SU-DHL-6 (cell line): Measurements from ENCODE around the gene TNFRSF21.

ENCODE experiments used
- H2AFZ ChIP-seq: fragments of 200-600 bp; sonication (generic); 2 replicates; pipeline ENCODE4 v1.6.1; 2014; ENCODE audit warnings: low read depth, mild to moderate bottlenecking, moderate library complexity, mixed read lengths, antibody characterized with exemption, low read length; ENCODE audit not compliant: severe bottlenecking
- H3F3A ChIP-seq: fragments of 200-600 bp; shearing (Covaris generic); 2 replicates; pipeline ENCODE4 v1.6.0; 2016; ENCODE audit warnings: antibody characterized with exemption, mild to moderate bottlenecking; ENCODE audit not compliant: insufficient read depth
- H3K27ac ChIP-seq: fragments of 200-600 bp; sonication (generic); 2 replicates; pipeline ENCODE4 v1.5.1; 2016; ENCODE audit warnings: low read depth, mild to moderate bottlenecking, low read length, moderate library complexity, mixed read lengths
- H3K27me3 ChIP-seq: fragments of 200-600 bp; sonication (generic), shearing (Covaris generic); 2 replicates; pipeline ENCODE4 v1.6.0; 2014; ENCODE audit warnings: mild to moderate bottlenecking, low read length
- H3K36me3 ChIP-seq: fragments of 200-600 bp; sonication (generic); 2 replicates; pipeline ENCODE4 v1.6.1; 2014; ENCODE audit warnings: mild to moderate bottlenecking, low read length, mixed read lengths
- H3K4me2 ChIP-seq: fragments of 300-600, 200-600 bp; shearing (Covaris generic), sonication (generic); 2 replicates; pipeline ENCODE4 v1.6.0; 2014; ENCODE audit warnings: low read length, low read depth, mild to moderate bottlenecking; ENCODE audit not compliant: poor library complexity, severe bottlenecking
- H3K4me3 ChIP-seq: fragments of 200-600 bp; sonication (generic); 2 replicates; pipeline ENCODE4 v1.5.1; 2014; ENCODE audit warnings: antibody characterized with exemption, low read length, mild to moderate bottlenecking, mixed read lengths; ENCODE audit not compliant: insufficient read depth, poor library complexity, severe bottlenecking
- H3K79me2 ChIP-seq: fragments of 200-600 bp; sonication (generic); 2 replicates; pipeline ENCODE4 v1.6.1; 2014; ENCODE audit warnings: mild to moderate bottlenecking, low read length, moderate library complexity; ENCODE audit not compliant: insufficient read depth
- H3K9ac ChIP-seq: fragments of 200-600 bp; sonication (generic); 2 replicates; pipeline ENCODE4 v1.7.0; 2014; ENCODE audit warnings: mild to moderate bottlenecking, low read length
- H3K9me2 ChIP-seq: fragments of 200-600 bp; sonication (generic); replicated peaks from 2 replicates; pipeline ENCODE4 v1.6.1; 2014; ENCODE audit warnings: low read length; ENCODE audit not compliant: insufficient read depth
- H3K9me3 ChIP-seq: fragments of 200-600 bp; sonication (generic); 2 replicates; pipeline ENCODE4 v1.6.1; 2014; ENCODE audit warnings: low read length, mixed read lengths; ENCODE audit not compliant: insufficient read depth
- H4K20me1 ChIP-seq: fragments of 200-600 bp; sonication (generic); 2 replicates; pipeline ENCODE4 v1.6.1; 2014; ENCODE audit warnings: low read depth, mild to moderate bottlenecking, antibody characterized with exemption, low read length, moderate library complexity, mixed read lengths
- CTCF ChIP-seq: fragments of 200-600 bp; sonication (generic); IDR thresholded peaks from one replicate; pipeline ENCODE4 v1.5.1; 2017; ENCODE audit warnings: antibody characterized with exemption, mild to moderate bottlenecking, low read length, moderate library complexity; ENCODE audit not compliant: insufficient read depth, poor library complexity, severe bottlenecking
- EZH2phosphoT487 ChIP-seq: fragments of 200-600 bp; sonication (generic), shearing (Covaris generic); conservative IDR thresholded peaks from 2 replicates; pipeline ENCODE4 v1.6.1; 2018; ENCODE audit warnings: mild to moderate bottlenecking, antibody characterized with exemption, low read length, moderate library complexity, mixed read lengths

Gene TNFRSF21

GRCh38 chr6:47343600-47343999 is 33.9 kb upstream of the TNFRSF21 start:
- Histone ChIP-seq H3K9me3 (no peaks in the 10 kb centered on the region), H4K20me1 (no peaks in the 10 kb centered on the region), H3K79me2 (no peaks in the 10 kb centered on the region), H3F3A (no peaks in the 10 kb centered on the region), H3K9me2 (no peaks in the 10 kb centered on the region), H3K27me3 (no peaks in the 10 kb centered on the region), H3K4me2 (no peak overlapping the region), H3K36me3 (no peaks in the 10 kb centered on the region), H3K9ac (no peak overlapping the region), H3K27ac (no peak overlapping the region), H3K4me3 (no peak overlapping the region), H2AFZ (no peak overlapping the region)
- TF ChIP-seq EZH2phosphoT487: no peak
- no peak for TF ChIP-seq CTCF

- TF ChIP-seq EZH2phosphoT487: no peak
- TF ChIP-seq CTCF: no peak
- H3K27me3 ChIP-seq: no peaks in the 10 kb centered on the region
- H3K4me3 ChIP-seq: no peak overlapping the region
- H2AFZ ChIP-seq: no peak overlapping the region
- no peaks in the 10 kb centered on the region for H3K9me2 ChIP-seq
- H4K20me1 ChIP-seq: no peaks in the 10 kb centered on the region
- H3K27ac ChIP-seq: no peak overlapping the region
- no peaks in the 10 kb centered on the region for H3F3A ChIP-seq
- H3K36me3 ChIP-seq: no peaks in the 10 kb centered on the region
- no peak overlapping the region for H3K4me2 ChIP-seq
- no peaks in the 10 kb centered on the region for H3K9me3 ChIP-seq
- H3K9ac ChIP-seq: no peak overlapping the region
- H3K79me2 ChIP-seq: no peaks in the 10 kb centered on the region
Measured at GRCh38 chr6:47342824-47343223, 33.1 kb upstream of the TNFRSF21 start.

DNA sequence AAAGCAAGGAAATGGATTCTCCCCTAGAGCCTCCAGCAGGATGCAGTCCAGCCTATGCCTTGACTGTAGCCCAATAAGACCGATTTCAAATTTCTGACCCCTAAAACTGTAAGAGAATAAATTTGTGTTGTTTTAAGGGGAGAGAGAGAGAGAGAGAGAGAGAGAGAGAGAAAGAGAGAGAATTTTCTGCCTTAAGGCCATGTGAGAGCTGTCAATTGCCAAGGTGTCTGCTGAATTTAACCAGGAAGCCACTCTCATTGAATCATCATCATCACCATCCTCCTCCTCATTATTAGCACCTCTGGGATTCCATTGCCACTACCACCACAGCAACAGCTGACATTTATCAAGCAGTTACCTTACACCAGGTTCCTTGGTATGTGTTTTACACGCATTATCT is 27.8 kb upstream of the TNFRSF21 start:
- Histone ChIP-seq H3F3A (no peaks in the 10 kb centered on the region), H3K9me2 (no peaks in the 10 kb centered on the region), H3K27ac (no peak overlapping the region), H3K9me3 (no peaks in the 10 kb centered on the region), H3K36me3 (no peaks in the 10 kb centered on the region), H3K9ac (no peak overlapping the region), H2AFZ (no peak overlapping the region), H4K20me1 (no peaks in the 10 kb centered on the region), H3K79me2 (no peaks in the 10 kb centered on the region), H3K4me3 (no peak overlapping the region), H3K4me2 (no peak overlapping the region), H3K27me3 (no peaks in the 10 kb centered on the region)
- TF ChIP-seq CTCF (no peak), EZH2phosphoT487 (no peak)

- TF ChIP-seq CTCF: no peak
- no peak for TF ChIP-seq EZH2phosphoT487
- Histone ChIP-seq H3K4me3 (no peak overlapping the region), H3K9ac (no peak overlapping the region), H2AFZ (no peak overlapping the region), H4K20me1 (no peaks in the 10 kb centered on the region), H3K27me3 (no peaks in the 10 kb centered on the region), H3K9me2 (no peaks in the 10 kb centered on the region), H3K27ac (no peak overlapping the region), H3K9me3 (no peaks in the 10 kb centered on the region), H3K4me2 (no peak overlapping the region), H3K79me2 (no peaks in the 10 kb centered on the region), H3K36me3 (no peaks in the 10 kb centered on the region), H3F3A (no peaks in the 10 kb centered on the region)
Measured at GRCh38 chr6:47336334-47336733, 26.6 kb upstream of the TNFRSF21 start.
